Glomerular visceral epithelial cell (primary cell): ENCODE data around the gene CFDP1.
A peak's percentile ranks its signal among the peaks of the same experiment; 100 is the strongest.

ENCODE experiments used
- DNase-seq: peaks from one replicate; pipeline ENCODE4 v3.0.0-alpha.2; 2016; ENCODE audit errors: extremely low spot score

The CFDP1 gene

GRCh38 chr16:75251280-75252048 is 181.8 kb downstream of the CFDP1 start, which contains the start of gene BCAR1:
BCAR1 (minus strand) TSS chr16:75251624; CDS start chr16:75251482, 142 bp downstream.
- peak; percentile 90 for DNase-seq

GRCh38 chr16:75250809-75251279 is 182.5 kb downstream of the CFDP1 start:
- DNase-seq, result peak; percentile 47

- peak; percentile 46 for DNase-seq
These were observed 183.1 kb downstream of the CFDP1 start for GRCh38 chr16:75250089-75250808.

GRCh38 chr16:75249441-75249840 is 183.9 kb downstream of the CFDP1 start:
- no peak for DNase-seq

- DNase-seq, result peak; percentile 48
These were observed 184.5 kb downstream of the CFDP1 start for GRCh38 chr16:75248536-75249380.

DNA sequence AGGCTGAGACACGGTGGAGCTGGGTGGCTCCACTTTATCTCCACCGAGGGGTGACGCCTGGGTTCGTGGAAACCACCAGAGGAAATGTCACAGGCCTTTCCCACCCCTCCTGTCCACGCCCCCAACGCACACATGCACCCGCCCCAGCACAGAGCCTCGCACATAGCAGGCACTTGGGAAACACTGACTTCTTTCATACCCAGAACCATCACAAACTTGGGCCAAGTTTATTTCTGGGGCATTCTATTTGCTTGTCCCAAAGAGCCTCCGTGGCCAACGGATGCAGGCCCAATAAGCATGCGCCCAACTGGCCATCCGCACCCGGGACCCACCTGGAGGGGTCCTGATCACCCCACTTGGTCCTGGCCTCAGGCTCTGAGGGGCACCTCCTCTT is 185.2 kb downstream of the CFDP1 start:
- no peak for DNase-seq

DNA sequence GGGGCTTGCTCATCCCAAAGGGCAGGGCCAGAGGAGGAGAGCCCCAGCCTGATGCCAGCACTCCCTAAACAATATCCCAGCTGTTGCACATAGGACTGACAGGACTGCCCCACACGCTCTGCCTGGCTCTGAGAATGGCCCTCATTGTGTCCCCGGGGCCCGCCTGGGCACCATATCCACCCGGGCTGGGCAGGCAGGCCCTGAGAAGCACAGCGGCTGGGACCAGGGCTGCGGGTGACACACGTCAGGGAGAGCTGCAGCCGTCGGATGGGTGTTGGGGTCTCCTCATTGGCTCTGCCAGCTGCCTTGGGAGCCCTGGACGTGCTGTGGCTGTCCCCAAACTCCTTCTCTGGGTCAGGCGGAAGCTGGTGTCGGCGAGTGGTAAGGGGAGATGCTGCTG is 186.1 kb downstream of the CFDP1 start:
- no peak for DNase-seq

DNA sequence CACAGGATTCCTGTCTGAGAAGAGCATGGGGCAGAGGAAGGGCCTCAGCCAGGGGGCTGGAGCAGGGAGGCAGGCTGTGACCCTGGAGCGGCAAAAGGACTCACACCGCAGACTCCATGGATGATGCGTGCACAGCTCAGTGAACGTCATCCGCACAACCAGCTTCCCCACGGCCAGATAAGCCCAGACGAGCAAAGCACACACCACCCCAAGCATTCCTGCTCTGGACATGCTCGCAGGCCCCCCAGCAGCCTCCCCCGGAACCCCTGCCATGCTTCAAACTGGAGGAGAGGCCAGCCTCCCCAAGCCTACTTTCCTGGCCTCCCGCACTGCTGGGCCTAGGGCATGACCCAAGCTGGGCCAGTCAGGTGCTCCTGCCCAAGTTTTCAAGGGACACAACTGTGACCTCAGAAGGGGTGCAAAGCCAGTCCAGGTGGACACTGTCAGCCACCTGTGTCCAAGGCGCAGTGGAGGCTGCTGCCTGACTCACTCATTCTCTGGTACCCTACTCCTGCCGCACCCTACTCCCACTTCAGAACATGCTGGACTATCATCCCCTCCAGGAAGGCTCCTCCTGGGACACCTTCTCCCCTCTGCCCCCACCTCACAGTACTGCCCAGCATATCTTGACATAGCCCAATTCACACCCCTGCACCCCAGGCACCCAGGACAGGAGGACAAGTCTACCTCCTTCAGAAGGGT is 186.6 kb downstream of the CFDP1 start:
- no peak for DNase-seq

DNA sequence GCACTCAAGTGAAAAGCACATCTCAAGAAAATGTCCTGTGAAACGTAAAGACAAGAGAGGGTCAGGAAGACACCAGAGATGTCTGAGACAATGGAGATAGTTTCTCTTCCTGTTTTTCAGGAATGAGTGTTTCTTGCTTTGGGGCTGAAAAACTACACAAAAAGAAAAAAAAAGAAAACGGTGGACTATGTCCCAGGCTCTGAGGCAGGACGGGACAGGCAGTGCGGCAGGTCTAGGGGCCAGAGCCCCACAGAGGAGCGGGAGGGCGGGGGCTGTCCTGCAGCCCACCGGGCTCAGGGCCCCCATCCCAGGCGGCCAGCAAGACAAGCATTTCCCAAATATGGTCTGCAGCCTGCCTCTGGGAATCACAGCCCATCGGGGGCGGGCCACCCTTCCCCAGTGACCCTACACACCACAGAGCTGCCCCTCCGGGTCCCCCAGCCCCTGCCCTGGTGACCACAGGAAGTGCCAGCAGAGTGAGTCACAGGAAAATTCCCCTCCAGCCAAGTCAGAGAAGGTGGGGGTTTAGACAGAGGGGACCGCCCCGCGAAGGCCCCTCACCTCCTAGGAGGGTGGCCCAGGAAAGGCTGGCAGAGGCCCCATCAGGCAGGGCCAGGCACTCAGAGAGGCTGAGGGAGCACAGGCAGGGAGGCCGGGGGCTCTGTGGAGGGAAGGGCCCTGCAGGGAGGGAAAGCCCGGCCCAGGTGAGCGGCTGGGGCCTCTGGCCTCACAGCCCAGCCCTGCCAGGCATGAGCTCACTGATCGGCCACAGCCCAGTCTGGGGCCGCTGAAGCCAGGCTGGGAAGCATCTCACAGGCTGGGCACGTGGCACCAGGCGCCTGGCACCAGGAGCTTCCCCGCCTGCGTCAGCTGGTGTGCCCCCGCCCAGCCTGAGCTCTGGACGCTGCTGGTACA is 188.2 kb downstream of the CFDP1 start:
- DNase-seq, result peak; percentile 98

GRCh38 chr16:75244225-75244809 is 189.0 kb downstream of the CFDP1 start:
- DNase-seq, result peak; percentile 56
